Memory B cell (primary cell): ENCODE results near the gene GPR161.

Experiments
- ATAC-seq: fragments of 150-1000 bp; cut with Tn5 transposase; 2 replicates; pipeline ENCODE4 v1.10.0; 2021; ENCODE audit warnings: low read depth, mild to moderate bottlenecking, moderate library complexity
- DNase-seq, 2 donors: peaks; one replicate each; pipeline ENCODE4 v3.0.0; 2022; ENCODE audit warnings: low spot score in 2 of 2
- H3K27ac Mint-ChIP-seq: one replicate; pipeline ENCODE4 v1.8.0; 2022; ENCODE audit warnings: mild to moderate bottlenecking, moderate library complexity, mixed read lengths
- H3K27me3 Mint-ChIP-seq: one replicate; pipeline ENCODE4 v1.8.0; 2022; ENCODE audit warnings: mixed read lengths
- H3K36me3 Mint-ChIP-seq: one replicate; pipeline ENCODE4 v1.8.0; 2022; ENCODE audit warnings: mild to moderate bottlenecking, mixed read lengths
- H3K4me1 Mint-ChIP-seq: one replicate; pipeline ENCODE4 v1.8.0; 2022; ENCODE audit warnings: mixed read lengths
- H3K4me3 Mint-ChIP-seq: one replicate; pipeline ENCODE4 v1.8.0; 2022; ENCODE audit warnings: mild to moderate bottlenecking, moderate library complexity, mixed read lengths
- H3K9me3 Mint-ChIP-seq: one replicate; pipeline ENCODE4 v1.8.0; 2022; ENCODE audit warnings: mixed read lengths

Gene GPR161

GRCh38 chr1:168045311-168045710 is 91.4 kb downstream of the GPR161 start:
- Mint-ChIP-seq H3K4me1 (no peaks in the 10 kb centered on the region), H3K36me3 (peaks cover 21% of the 10 kb centered on the region)

GRCh38 chr1:168042362-168042761 is 94.4 kb downstream of the GPR161 start:
- no peak overlapping the region for H3K27ac Mint-ChIP-seq
- no peaks in the 10 kb centered on the region for H3K9me3 Mint-ChIP-seq
- no peak for DNase-seq
- peaks cover 4% of the 10 kb centered on the region for H3K4me1 Mint-ChIP-seq
- peaks cover 30% of the 10 kb centered on the region for H3K36me3 Mint-ChIP-seq
- ATAC-seq = no peak
- no peak overlapping the region for H3K4me3 Mint-ChIP-seq
- no peaks in the 10 kb centered on the region for H3K27me3 Mint-ChIP-seq

More at GRCh38 chr1:168045311-168045710, 91.4 kb downstream of the GPR161 start:
- Mint-ChIP-seq H3K27me3 (no peaks in the 10 kb centered on the region), H3K4me3 (no peak overlapping the region), H3K9me3 (no peaks in the 10 kb centered on the region), H3K27ac (no peak overlapping the region)
- ATAC-seq = no peak
- DNase-seq = no peak

- no peak overlapping the region for H3K27ac Mint-ChIP-seq
- no peak for DNase-seq
- peaks cover 12% of the 10 kb centered on the region for H3K36me3 Mint-ChIP-seq
- H3K4me1 Mint-ChIP-seq = peaks cover 4% of the 10 kb centered on the region
- no peaks in the 10 kb centered on the region for H3K9me3 Mint-ChIP-seq
- no peaks in the 10 kb centered on the region for H3K27me3 Mint-ChIP-seq
- ATAC-seq = no peak
- H3K4me3 Mint-ChIP-seq = no peak overlapping the region
Measured at GRCh38 chr1:168035345-168035744, 101.4 kb downstream of the GPR161 start.

- H3K27ac Mint-ChIP-seq = no peak overlapping the region
Measured at GRCh38 chr1:168032029-168032428, 104.7 kb downstream of the GPR161 start.

GRCh38 chr1:168031627-168032026 is 105.1 kb downstream of the GPR161 start:
- no peak for DNase-seq
- Mint-ChIP-seq H3K36me3 (peaks cover 2% of the 10 kb centered on the region), H3K27me3 (no peaks in the 10 kb centered on the region), H3K27ac (no peak overlapping the region), H3K4me3 (no peak overlapping the region), H3K9me3 (no peaks in the 10 kb centered on the region), H3K4me1 (no peaks in the 10 kb centered on the region)
- no peak for ATAC-seq

More at GRCh38 chr1:168032029-168032428, 104.7 kb downstream of the GPR161 start:
- Mint-ChIP-seq H3K36me3 (peaks cover 2% of the 10 kb centered on the region), H3K4me3 (no peak overlapping the region), H3K9me3 (no peaks in the 10 kb centered on the region), H3K27me3 (no peaks in the 10 kb centered on the region), H3K4me1 (no peaks in the 10 kb centered on the region)
- DNase-seq = no peak
- ATAC-seq = peak; percentile 39

- Mint-ChIP-seq H3K4me3 (no peak overlapping the region), H3K4me1 (no peaks in the 10 kb centered on the region), H3K9me3 (no peaks in the 10 kb centered on the region)
Measured at GRCh38 chr1:168031198-168031597, 105.5 kb downstream of the GPR161 start.

More at GRCh38 chr1:168031198-168031597, 105.5 kb downstream of the GPR161 start:
- H3K27me3 Mint-ChIP-seq = no peaks in the 10 kb centered on the region
- no peak for ATAC-seq
- no peak overlapping the region for H3K27ac Mint-ChIP-seq
- DNase-seq = no peak
- peaks cover 2% of the 10 kb centered on the region for H3K36me3 Mint-ChIP-seq
